Measurements from ENCODE around the gene FOXP2. TPM values are rescaled to one million over a fixed set of nuclear protein-coding genes. Genes with fewer than 3 reads are reported as not detected.

FOXP2 gene
- total RNA-seq, 2 donors from 2014 or later: 13.3 to 14.9 TPM

- no peak for TF ChIP-seq CTCF (conservative IDR thresholded peaks at IDR 0.05)
- Histone ChIP-seq H3K27me3 (ENCODE audit: control insufficient read depth, insufficient read depth, low read length, poor library complexity, severe bottlenecking) (no peaks in the 10 kb centered on the region), H3K9ac (ENCODE audit: extremely low read depth, low read length, poor library complexity, severe bottlenecking) (no peak overlapping the region), H3K36me3 (ENCODE audit: control insufficient read depth, insufficient read depth, low read length) (no peaks in the 10 kb centered on the region), H3K4me1 (ENCODE audit: control insufficient read depth, insufficient read depth, low read length) (peaks cover 16% of the 10 kb centered on the region), H3K4me3 (ENCODE audit: low read length) (no peak overlapping the region), H3K27ac (ENCODE audit: low read depth, low read length) (no peak overlapping the region), H3K9me3 (ENCODE audit: control insufficient read depth, low read length) (no peaks in the 10 kb centered on the region)
- Mint-ChIP-seq H3K9me3 (no peaks in the 10 kb centered on the region), H3K4me1 (peaks cover 27% of the 10 kb centered on the region), H3K36me3 (ENCODE audit: low read depth) (no peaks in the 10 kb centered on the region), H3K27me3 (ENCODE audit: insufficient read depth) (no peaks in the 10 kb centered on the region), H3K27ac (no peak overlapping the region), H3K4me3 (no peak overlapping the region)
- DNase-seq: no peak
- WGBS, 2 experiments (ENCODE audit: insufficient coverage in 1 of 2, insufficient read length in 1 of 2): 100% methylated on average over 1 of the region's 1 CpG; no CpG with 5 or more reads in 1 of the 2 experiments
Measured at GRCh38 chr7:114417290-114417689, 2.7 kb downstream of the FOXP2 start.

- peaks cover 13% of the 10 kb centered on the region for H3K4me1 ChIP-seq (ENCODE audit: control insufficient read depth, insufficient read depth, low read length)
- 60 to 92% methylated on average over 2 to 4 of the region's 4 CpGs for WGBS, 2 experiments (ENCODE audit: insufficient coverage in 1 of 2, insufficient read length in 1 of 2)
- peaks cover 21% of the 10 kb centered on the region for H3K4me1 Mint-ChIP-seq
- H3K27me3 ChIP-seq (ENCODE audit: control insufficient read depth, insufficient read depth, low read length, poor library complexity, severe bottlenecking): no peaks in the 10 kb centered on the region
- H3K36me3 ChIP-seq (ENCODE audit: control insufficient read depth, insufficient read depth, low read length): no peaks in the 10 kb centered on the region
- H3K9me3 Mint-ChIP-seq: no peaks in the 10 kb centered on the region
- H3K9ac ChIP-seq (ENCODE audit: extremely low read depth, low read length, poor library complexity, severe bottlenecking): no peak overlapping the region
- TF ChIP-seq CTCF (conservative IDR thresholded peaks at IDR 0.05): no peak
- H3K27ac Mint-ChIP-seq: no peak overlapping the region
- no peak overlapping the region for H3K4me3 ChIP-seq (ENCODE audit: low read length)
- H3K4me3 Mint-ChIP-seq: no peak overlapping the region
- no peak for DNase-seq
- H3K27me3 Mint-ChIP-seq (ENCODE audit: insufficient read depth): no peaks in the 10 kb centered on the region
- no peaks in the 10 kb centered on the region for H3K36me3 Mint-ChIP-seq (ENCODE audit: low read depth)
- H3K9me3 ChIP-seq (ENCODE audit: control insufficient read depth, low read length): no peaks in the 10 kb centered on the region
- no peak overlapping the region for H3K27ac ChIP-seq (ENCODE audit: low read depth, low read length)
Measured at GRCh38 chr7:114418117-114418516, 3.5 kb downstream of the FOXP2 start.

GRCh38 chr7:114419441-114420272 is 5.0 kb downstream of the FOXP2 start:
- H3K27ac ChIP-seq (ENCODE audit: low read depth, low read length): no peak overlapping the region
- H3K9me3 ChIP-seq (ENCODE audit: control insufficient read depth, low read length): no peaks in the 10 kb centered on the region
- Mint-ChIP-seq H3K27me3 (ENCODE audit: insufficient read depth) (no peaks in the 10 kb centered on the region), H3K36me3 (ENCODE audit: low read depth) (no peaks in the 10 kb centered on the region), H3K27ac (no peak overlapping the region), H3K4me3 (no peak overlapping the region), H3K9me3 (no peaks in the 10 kb centered on the region), H3K4me1 (peaks cover 21% of the 10 kb centered on the region)
- H3K4me1 ChIP-seq (ENCODE audit: control insufficient read depth, insufficient read depth, low read length): peaks cover 3% of the 10 kb centered on the region
- no peak for TF ChIP-seq CTCF (conservative IDR thresholded peaks at IDR 0.05)
- H3K4me3 ChIP-seq (ENCODE audit: low read length): no peak overlapping the region
- 77 to 90% methylated on average over 5 to 8 of the region's 8 CpGs for WGBS, 2 experiments (ENCODE audit: insufficient coverage in 1 of 2, insufficient read length in 1 of 2)
- H3K27me3 ChIP-seq (ENCODE audit: control insufficient read depth, insufficient read depth, low read length, poor library complexity, severe bottlenecking): no peaks in the 10 kb centered on the region
- no peak overlapping the region for H3K9ac ChIP-seq (ENCODE audit: extremely low read depth, low read length, poor library complexity, severe bottlenecking)
- DNase-seq: no peak
- H3K36me3 ChIP-seq (ENCODE audit: control insufficient read depth, insufficient read depth, low read length): no peaks in the 10 kb centered on the region

All from endodermal cell (in vitro differentiated cells).